Measurements from ENCODE around the gene CDH13.

- no peak for TF ChIP-seq CTCF (IDR thresholded peaks at IDR 0.05 in 2 of 3, conservative IDR thresholded peaks at IDR 0.05 in 1 of 3; ENCODE audit: insufficient read depth in 2 of 3, low read depth in 1 of 3, low read length in 3 of 3)
- TF ChIP-seq ZNF24 (IDR thresholded peaks at IDR 0.05): no peak
- no peak for TF ChIP-seq KDM1A (IDR thresholded peaks at IDR 0.05)
- TF ChIP-seq MAFK (IDR thresholded peaks at IDR 0.05; ENCODE audit: low read length): no peak
- no peak for TF ChIP-seq SETDB1 (IDR thresholded peaks at IDR 0.05; ENCODE audit: low read length)
- no peak for TF ChIP-seq POLR2A (conservative IDR thresholded peaks at IDR 0.05)
- TF ChIP-seq HNRNPUL1 (IDR thresholded peaks at IDR 0.05; ENCODE audit: low read length): no peak
- no peak for TF ChIP-seq ZNF398 (CRISPR knock-in tag; IDR thresholded peaks at IDR 0.05)
- TF ChIP-seq ZFPM2 (CRISPR knock-in tag; IDR thresholded peaks at IDR 0.05): no peak
Observed at GRCh38 chr16:83772806-83773205, 1146.0 kb downstream of the CDH13 start.

Data from K562 (cell line).